Measurements from ENCODE around the gene KLHL10. TPM values are rescaled to one million over a fixed set of nuclear protein-coding genes. Genes with fewer than 3 reads are reported as not detected.

Gene KLHL10
- total and polyA plus RNA-seq, 2 experiments from 2014 or later: 0.13 to 0.42 TPM

- no peak overlapping the region for H3K4me3 ChIP-seq
- H3K4me1 Mint-ChIP-seq: peaks cover 11% of the 10 kb centered on the region
- no peak overlapping the region for H2AFZ ChIP-seq
- H3K27me3 ChIP-seq (ENCODE audit: insufficient read depth): no peaks in the 10 kb centered on the region
- H3K27ac ChIP-seq (ENCODE audit: low read depth): 0 out of 2 replicates have a peak overlapping the region, but pooled peaks have one; percentile 26
- no peaks in the 10 kb centered on the region for H3K79me2 ChIP-seq (replicated peaks; ENCODE audit: insufficient read depth)
- peaks cover 58% of the 10 kb centered on the region for H3K36me3 Mint-ChIP-seq (ENCODE audit: low read depth)
- H3K4me2 ChIP-seq: no peak overlapping the region
- H3K9me2 ChIP-seq (ENCODE audit: insufficient read depth): no peaks in the 10 kb centered on the region
- no peak for ATAC-seq
- H3K4me1 ChIP-seq (ENCODE audit: insufficient read depth): peaks cover 12% of the 10 kb centered on the region
- H3K27ac Mint-ChIP-seq: no peak overlapping the region
- no peak overlapping the region for H3K4me3 Mint-ChIP-seq
- no peak for TF ChIP-seq EZH2 (IDR thresholded peaks at IDR 0.05; ENCODE audit: low read depth, unreplicated experiment)
- TF ChIP-seq STAT1 (IDR thresholded peaks at IDR 0.05; ENCODE audit: unreplicated experiment): no peak
- TF ChIP-seq CREB1 (CRISPR knock-in tag; IDR thresholded peaks at IDR 0.05; ENCODE audit: low read depth): no peak
- TF ChIP-seq ZNF114 (CRISPR knock-in tag; IDR thresholded peaks at IDR 0.05): no peak
- TF ChIP-seq EZH2phosphoT487 (IDR thresholded peaks at IDR 0.05; ENCODE audit: unreplicated experiment): no peak
- TF ChIP-seq JUNB (IDR thresholded peaks at IDR 0.05; ENCODE audit: unreplicated experiment): no peak
- no peak for TF ChIP-seq CTCF (conservative IDR thresholded peaks at IDR 0.05; ENCODE audit: low read depth in 2 of 2)
- TF ChIP-seq REST (IDR thresholded peaks at IDR 0.05; ENCODE audit: unreplicated experiment): no peak
- peaks cover 18% of the 10 kb centered on the region for H3K27me3 Mint-ChIP-seq (ENCODE audit: insufficient read depth, low read depth, poor library complexity)
- H3K9me3 Mint-ChIP-seq: no peaks in the 10 kb centered on the region
- DNase-seq (ENCODE audit: low spot score): no peak
- H3F3A ChIP-seq (replicated peaks; ENCODE audit: low read depth): peaks cover 6% of the 10 kb centered on the region; the same call in 1 of the 2 replicates
- peaks cover 4% of the 10 kb centered on the region for H3K36me3 ChIP-seq (ENCODE audit: insufficient read depth)
- H4K20me1 ChIP-seq (replicated peaks; ENCODE audit: insufficient read depth): no peaks in the 10 kb centered on the region; the same call in 1 of the 2 replicates
These were observed 14.0 kb upstream of the KLHL10 start for GRCh38 chr17:41823580-41823979.

GRCh38 chr17:41824086-41824485, 13.5 kb upstream of the KLHL10 start:
- TF ChIP-seq ZNF114 (CRISPR knock-in tag; IDR thresholded peaks at IDR 0.05) (no peak), NANOG (IDR thresholded peaks at IDR 0.05; ENCODE audit: borderline replicate concordance) (no peak), JUNB (IDR thresholded peaks at IDR 0.05; ENCODE audit: unreplicated experiment) (no peak), EZH2phosphoT487 (IDR thresholded peaks at IDR 0.05; ENCODE audit: unreplicated experiment) (no peak), REST (IDR thresholded peaks at IDR 0.05; ENCODE audit: unreplicated experiment) (no peak), ZNF331 (CRISPR knock-in tag; IDR thresholded peaks at IDR 0.05; ENCODE audit: low read depth) (no peak), CREB1 (CRISPR knock-in tag; IDR thresholded peaks at IDR 0.05; ENCODE audit: low read depth) (no peak), POLR2AphosphoS5 (IDR thresholded peaks at IDR 0.05; ENCODE audit: low read depth) (no peak)
- no peak overlapping the region for H2AFZ ChIP-seq
- peaks cover 8% of the 10 kb centered on the region for H3K4me1 ChIP-seq (ENCODE audit: insufficient read depth)
- DNase-seq (ENCODE audit: low spot score) (no peak), ATAC-seq (no peak)
- H3K79me2 ChIP-seq (replicated peaks; ENCODE audit: insufficient read depth): no peaks in the 10 kb centered on the region
- no peaks in the 10 kb centered on the region; the same call in 1 of the 2 replicates for H4K20me1 ChIP-seq (replicated peaks; ENCODE audit: insufficient read depth)
- no peak overlapping the region for H3K4me2 ChIP-seq
- Mint-ChIP-seq H3K4me3 (no peak overlapping the region), H3K27ac (no peak overlapping the region), H3K36me3 (ENCODE audit: low read depth) (peaks cover 62% of the 10 kb centered on the region), H3K9me3 (no peaks in the 10 kb centered on the region), H3K27me3 (ENCODE audit: insufficient read depth, low read depth, poor library complexity) (peaks cover 18% of the 10 kb centered on the region), H3K4me1 (peaks cover 11% of the 10 kb centered on the region)
- no peaks in the 10 kb centered on the region for H3K27me3 ChIP-seq (ENCODE audit: insufficient read depth)
- no peak overlapping the region for H3K4me3 ChIP-seq
- H3K9me2 ChIP-seq (ENCODE audit: insufficient read depth): no peaks in the 10 kb centered on the region
- H3K36me3 ChIP-seq (ENCODE audit: insufficient read depth): peaks cover 4% of the 10 kb centered on the region
- H3K27ac ChIP-seq (ENCODE audit: low read depth): 0 out of 2 replicates have a peak overlapping the region, but pooled peaks have one; percentile 26
- peaks cover 6% of the 10 kb centered on the region; the same call in 1 of the 2 replicates for H3F3A ChIP-seq (replicated peaks; ENCODE audit: low read depth)

Measured in GM23338 (cell line).